H9 (cell line): Measurements from ENCODE around the gene PRKCZ. TPM values are rescaled to one million over a fixed set of nuclear protein-coding genes. Genes with fewer than 3 reads are reported as not detected.

Experiments used
- DNase-seq: peaks from one replicate; pipeline ENCODE4 v3.0.0-alpha.2; 2017
- H2AFZ ChIP-seq: one replicate; pipeline ENCODE4 v1.6.1; 2013; ENCODE audit warnings: mild to moderate bottlenecking, low read length, control low read depth, moderate library complexity
- H2AK5ac ChIP-seq: 2 replicates; pipeline ENCODE4 v1.6.1; 2013; ENCODE audit warnings: low read length, control low read depth, mixed read lengths; ENCODE audit not compliant: insufficient read length
- H2BK120ac ChIP-seq: one replicate; pipeline ENCODE4 v1.6.1; 2013; ENCODE audit warnings: low read depth, mild to moderate bottlenecking, low read length, control low read depth, inconsistent platforms; ENCODE audit not compliant: poor library complexity, severe bottlenecking
- H2BK12ac ChIP-seq: 2 replicates; pipeline ENCODE4 v1.6.1; 2013; ENCODE audit warnings: low read length, control low read depth, mixed read lengths, low read depth; ENCODE audit not compliant: insufficient read length
- H2BK15ac ChIP-seq: 2 replicates; pipeline ENCODE4 v1.6.1; 2013; ENCODE audit warnings: low read depth, low read length, control low read depth
- H2BK20ac ChIP-seq: one replicate; pipeline ENCODE4 v1.6.1; 2013; ENCODE audit warnings: low read depth, mild to moderate bottlenecking, low read length, control low read depth, inconsistent platforms; ENCODE audit not compliant: poor library complexity, severe bottlenecking
- H2BK5ac ChIP-seq: 2 replicates; pipeline ENCODE4 v1.6.1; 2013; ENCODE audit warnings: low read length, control low read depth, mixed read lengths; ENCODE audit not compliant: insufficient read length
- H3K14ac ChIP-seq: 2 replicates; pipeline ENCODE4 v1.6.1; 2013; ENCODE audit warnings: low read length, control low read depth; ENCODE audit not compliant: insufficient read depth
- H3K18ac ChIP-seq: 2 replicates; pipeline ENCODE4 v1.6.1; 2013; ENCODE audit warnings: low read depth, mild to moderate bottlenecking, mixed read lengths, low read length, control low read depth; ENCODE audit not compliant: insufficient read length
- H3K23ac ChIP-seq: 2 replicates; pipeline ENCODE4 v1.6.1; 2013; ENCODE audit warnings: low read length, control low read depth, mixed read lengths, low read depth; ENCODE audit not compliant: insufficient read length
- H3K23me2 ChIP-seq: 2 replicates; pipeline ENCODE4 v1.6.1; 2013; ENCODE audit warnings: low read depth, mild to moderate bottlenecking, mixed read lengths, low read length, control low read depth; ENCODE audit not compliant: insufficient read length, poor library complexity, severe bottlenecking
- H3K27ac ChIP-seq: 2 replicates; pipeline ENCODE4 v1.5.1; 2013; ENCODE audit warnings: low read length, control low read depth, mixed read lengths, low read depth; ENCODE audit not compliant: insufficient read length
- H3K27me3 ChIP-seq: 2 replicates; pipeline ENCODE4 v1.6.1; 2013; ENCODE audit warnings: low read length, control low read depth, inconsistent platforms; ENCODE audit not compliant: insufficient read depth
- H3K4ac ChIP-seq: 2 replicates; pipeline ENCODE4 v1.6.1; 2013; ENCODE audit warnings: low read depth, mild to moderate bottlenecking, control low read depth, inconsistent platforms, low read length, moderate library complexity
- H3K4me1 ChIP-seq: 2 replicates; pipeline ENCODE4 v1.6.1; 2013; ENCODE audit warnings: low read length, control low read depth, inconsistent platforms; ENCODE audit not compliant: insufficient read depth
- H3K4me2 ChIP-seq: 2 replicates; pipeline ENCODE4 v1.6.1; 2013; ENCODE audit warnings: low read length, control low read depth, mixed read lengths; ENCODE audit not compliant: insufficient read length, insufficient read depth
- H3K56ac ChIP-seq: 2 replicates; pipeline ENCODE4 v1.6.1; 2013; ENCODE audit warnings: low read depth, mild to moderate bottlenecking, mixed read lengths, low read length, control low read depth; ENCODE audit not compliant: insufficient read length
- H3K79me1 ChIP-seq: 2 replicates; pipeline ENCODE4 v1.6.1; 2013; ENCODE audit warnings: low read depth, mild to moderate bottlenecking, moderate library complexity, low read length, control low read depth, inconsistent platforms; ENCODE audit not compliant: insufficient read depth, poor library complexity, severe bottlenecking
- H3K79me2 ChIP-seq: 2 replicates; pipeline ENCODE4 v1.6.1; 2013; ENCODE audit warnings: low read length, control low read depth, inconsistent platforms; ENCODE audit not compliant: insufficient read depth
- H3K9ac ChIP-seq: 2 replicates; pipeline ENCODE4 v1.6.1; 2013; ENCODE audit warnings: low read length, control low read depth, mixed read lengths; ENCODE audit not compliant: insufficient read length; ENCODE audit errors: extremely low read depth
- H3K9me3 ChIP-seq: one replicate; pipeline ENCODE4 v1.6.1; 2013; ENCODE audit warnings: low read depth, low read length, inconsistent platforms; ENCODE audit not compliant: control insufficient read depth
- H3T11ph ChIP-seq: one replicate; pipeline ENCODE4 v1.6.1; 2013; ENCODE audit warnings: mild to moderate bottlenecking, low read length, control low read depth, inconsistent platforms
- H4K20me1 ChIP-seq: one replicate; pipeline ENCODE4 v1.6.1; 2013; ENCODE audit not compliant: control insufficient read depth, insufficient read length, insufficient read depth
- H4K5ac ChIP-seq: 2 replicates; pipeline ENCODE4 v1.6.1; 2013; ENCODE audit warnings: low read depth, mild to moderate bottlenecking, mixed read lengths, low read length, control low read depth; ENCODE audit not compliant: insufficient read length
- H4K8ac ChIP-seq: replicated peaks from 2 replicates; pipeline ENCODE4 v1.6.1; 2013; ENCODE audit warnings: low read length, control low read depth, mixed read lengths, low read depth; ENCODE audit not compliant: insufficient read length
- H4K91ac ChIP-seq: 2 replicates; pipeline ENCODE4 v1.6.1; 2013; ENCODE audit warnings: low read depth, mild to moderate bottlenecking, moderate library complexity, mixed read lengths, low read length, control low read depth; ENCODE audit not compliant: insufficient read length
- H3K27ac Mint-ChIP-seq, 3 experiments: 2 replicates in 2 of 3; 3 replicates in 1 of 3; pipeline ENCODE4 v1.8.0; 2020 to 2021; ENCODE audit warnings: mixed read lengths in 3 of 3, mild to moderate bottlenecking in 1 of 3, moderate library complexity in 1 of 3
- H3K27me3 Mint-ChIP-seq: 2 replicates; pipeline ENCODE4 v1.8.0; 2021; ENCODE audit warnings: low read depth, mild to moderate bottlenecking, moderate library complexity, mixed read lengths
- H3K36me3 Mint-ChIP-seq, 3 experiments: 2 replicates in 2 of 3; 3 replicates in 1 of 3; pipeline ENCODE4 v1.8.0; 2020 to 2021; ENCODE audit warnings: low read depth in 3 of 3, mixed read lengths in 3 of 3; ENCODE audit not compliant: insufficient read depth in 1 of 3
- H3K4me1 Mint-ChIP-seq, 2 experiments: 2 replicates each; pipeline ENCODE4 v1.8.0; 2020; ENCODE audit warnings: mixed read lengths in 2 of 2
- H3K4me3 Mint-ChIP-seq, 2 experiments: 2 replicates in 1 of 2; 3 replicates in 1 of 2; pipeline ENCODE4 v1.8.0; 2020 to 2021; ENCODE audit warnings: mild to moderate bottlenecking in 2 of 2, mixed read lengths in 2 of 2, moderate library complexity in 1 of 2
- H3K9me3 Mint-ChIP-seq, 2 experiments: 2 replicates in 1 of 2; 3 replicates in 1 of 2; pipeline ENCODE4 v1.8.0; 2020; ENCODE audit warnings: mild to moderate bottlenecking in 2 of 2, mixed read lengths in 2 of 2, moderate library complexity in 1 of 2
- CTCF ChIP-seq: fragments of 200-600 bp; sonication (generic); conservative IDR thresholded peaks from 3 replicates; pipeline ENCODE4 v1.8.0; 2021; ENCODE audit warnings: antibody characterized with exemption, mild to moderate bottlenecking
- WGBS: extraction: QIAGEN DNeasy Blood & Tissue Kit; methylation state at CpG from one replicate; pipeline ENCODE4 v1.1.7; 2013; ENCODE audit warnings: missing lambda C conversion rate, low lambda C conversion rate, mixed read lengths; ENCODE audit not compliant: insufficient read length; ENCODE audit errors: extremely low coverage; 5-methylcytosine and 5-hydroxymethylcytosine counted together
- total RNA-seq: library from RNA; stranded (reverse); gene quantifications from 2 replicates; pipeline ENCODE4 v1.2.1, GENCODE V29; 2021

Gene PRKCZ
- total RNA-seq, 1 experiment from 2014 or later = 48.4 TPM

GRCh38 chr1:2202843-2203601 lies 152.8 kb downstream of the PRKCZ start:
- no CpG with 5 or more reads among the region's 15 CpGs for WGBS
- H4K91ac ChIP-seq = no peak overlapping the region

More at GRCh38 chr1:2202843-2203601, 152.8 kb downstream of the PRKCZ start:
- H3K27ac Mint-ChIP-seq = no peak overlapping the region
- H3K4me1 Mint-ChIP-seq = peaks cover 10 to 36% of the 10 kb centered on the region in 2 experiments
- peaks cover 13% of the 10 kb centered on the region for H3K27me3 Mint-ChIP-seq
- Histone ChIP-seq H2AK5ac (no peak overlapping the region), H3K79me2 (no peaks in the 10 kb centered on the region), H3K9ac (no peak overlapping the region), H3K79me1 (no peaks in the 10 kb centered on the region), H3K4me1 (no peaks in the 10 kb centered on the region), H3K4me2 (no peak overlapping the region), H2AFZ (no peak overlapping the region), H2BK120ac (no peak overlapping the region), H3K27ac (no peak overlapping the region), H4K20me1 (no peaks in the 10 kb centered on the region), H2BK5ac (no peak overlapping the region), H3K9me3 (no peaks in the 10 kb centered on the region), H4K8ac (no peak overlapping the region), H3T11ph (no peak overlapping the region), H3K14ac (no peak overlapping the region; the same call in 1 of the 2 replicates), H3K56ac (no peak overlapping the region), H2BK12ac (no peak overlapping the region), H3K18ac (no peak overlapping the region), H3K23ac (no peak overlapping the region), H2BK20ac (no peak overlapping the region), H4K5ac (no peak overlapping the region), H3K4ac (no peak overlapping the region), H3K27me3 (no peaks in the 10 kb centered on the region), H2BK15ac (no peak overlapping the region), H3K23me2 (peaks cover 14% of the 10 kb centered on the region)
- H3K4me3 Mint-ChIP-seq = no peak overlapping the region; a peak in 1 of 5 replicates
- H3K36me3 Mint-ChIP-seq = no peaks in the 10 kb centered on the region
- no peaks in the 10 kb centered on the region for H3K9me3 Mint-ChIP-seq
- DNase-seq = no peak
- TF ChIP-seq CTCF = no peak
